Stimulated activated CD4-positive, alpha-beta T cell treated with anti-CD3 and anti-CD28 coated beads, Interleukin-12 subunit alpha, Interleukin-12 subunit beta, amount 100 ng/mL, for 4 hours (primary cell): ENCODE results near the gene MYLK.
A peak's percentile ranks its signal among the peaks of the same experiment; 100 is the strongest.
"Not testable (repeated sequence)": the region's sequence is repeated elsewhere in the genome, so short reads cannot be mapped to it uniquely, and the experiment has no call there.

Source experiments
- DNase-seq: peaks from one replicate; pipeline ENCODE4 v3.0.0-alpha.2; 2020

The MYLK gene

GRCh38 chr3:123884203-123884831, at the start of gene MYLK:
Gene MYLK, minus strand, starts transcription at chr3:123884332. Its CDS starts 90,491 bp downstream, at chr3:123793841.
- peak; percentile 1 for DNase-seq

GRCh38 chr3:123930445-123930844, 46.3 kb upstream of the MYLK start:
- no peak for DNase-seq

- no peak for DNase-seq
Measured at GRCh38 chr3:123929325-123929724, 45.2 kb upstream of the MYLK start.

GRCh38 chr3:123926396-123926795, 42.3 kb upstream of the MYLK start:
- DNase-seq = no peak

GRCh38 chr3:123920868-123921267, 36.7 kb upstream of the MYLK start:
- no peak for DNase-seq

- DNase-seq = no peak
Measured at GRCh38 chr3:123920383-123920782, 36.3 kb upstream of the MYLK start.

- DNase-seq = no peak
Measured at GRCh38 chr3:123919353-123919752, 35.2 kb upstream of the MYLK start.

GRCh38 chr3:123914829-123915228, 30.7 kb upstream of the MYLK start:
- no peak for DNase-seq

- no peak for DNase-seq
Measured at GRCh38 chr3:123909785-123910184, 25.7 kb upstream of the MYLK start.

- DNase-seq = no peak
Measured at GRCh38 chr3:123907720-123908119, 23.6 kb upstream of the MYLK start.

- DNase-seq = no peak
Measured at GRCh38 chr3:123899300-123899865, 15.3 kb upstream of the MYLK start.

GRCh38 chr3:123893012-123893411, 8.9 kb upstream of the MYLK start:
- no peak for DNase-seq

GRCh38 chr3:123892195-123892594, 8.1 kb upstream of the MYLK start:
- no peak for DNase-seq

GRCh38 chr3:123890991-123891390, 6.9 kb upstream of the MYLK start:
- not testable (repeated sequence) for DNase-seq

GRCh38 chr3:123890162-123890561, 6.0 kb upstream of the MYLK start:
- not testable (repeated sequence) for DNase-seq

GRCh38 chr3:123884993-123885392, 861 bp upstream of the MYLK start:
- no peak for DNase-seq

- DNase-seq = no peak
Measured at GRCh38 chr3:123883701-123884202, 380 bp downstream of the MYLK start.

GRCh38 chr3:123883111-123883510, 1.0 kb downstream of the MYLK start:
- no peak for DNase-seq

- no peak for DNase-seq
Measured at GRCh38 chr3:123881771-123882170, 2.4 kb downstream of the MYLK start.

- DNase-seq = no peak
Measured at GRCh38 chr3:123880998-123881561, 3.1 kb downstream of the MYLK start.

GRCh38 chr3:123878807-123879206, 5.3 kb downstream of the MYLK start:
- no peak for DNase-seq

- no peak for DNase-seq
Measured at GRCh38 chr3:123877965-123878364, 6.2 kb downstream of the MYLK start.

- no peak for DNase-seq
Measured at GRCh38 chr3:123877466-123877865, 6.7 kb downstream of the MYLK start.

GRCh38 chr3:123876858-123877257, 7.3 kb downstream of the MYLK start:
- DNase-seq = no peak

- no peak for DNase-seq
Measured at GRCh38 chr3:123872621-123873020, 11.5 kb downstream of the MYLK start.
